ENCODE data around the gene CD2AP.

GRCh38 chr6:47479874-47480273 is 2.3 kb downstream of the CD2AP start:
- no peak for TF ChIP-seq CTCF (IDR thresholded peaks at IDR 0.05)
- no peak for TF ChIP-seq POLR2A (IDR thresholded peaks at IDR 0.05)

Measured in transverse colon (tissue), 3 donors.